ENCODE data around the gene LOXL1. TPM values are rescaled to one million over a fixed set of nuclear protein-coding genes. Genes with fewer than 3 reads are reported as not detected.

LOXL1 gene
- total and polyA plus RNA-seq, 10 of the 15 experiments (the other 5 are each of a cell fraction or from before 2014, with no cell fraction given), result 0.07 to 0.15 TPM; not detected in 8

- TF ChIP-seq POLR2AphosphoS2 (IDR thresholded peaks at IDR 0.05; ENCODE audit: low read depth, low read length) (no peak), ETV6 (conservative IDR thresholded peaks at IDR 0.05 in 1 of 2, IDR thresholded peaks at IDR 0.05 in 1 of 2; ENCODE audit: borderline replicate concordance in 1 of 2, low read depth in 1 of 2) (no peak), RELB (IDR thresholded peaks at IDR 0.05; ENCODE audit: low read depth) (no peak), BCL3 (IDR thresholded peaks at IDR 0.05; ENCODE audit: borderline replicate concordance, insufficient read depth, low read depth, low read length, poor library complexity, severe bottlenecking) (no peak), SUZ12 (IDR thresholded peaks at IDR 0.05; ENCODE audit: unreplicated experiment) (no peak)
These were observed 21.4 kb downstream of the LOXL1 start (continued) for GRCh38 chr15:73947651-73948050.

- RAD21 ChIA-PET (ENCODE audit: unreplicated experiment), result no interaction called here
These were observed 22.1 kb downstream of the LOXL1 start for GRCh38 chr15:73948396-73948795.

More at GRCh38 chr15:73948396-73948795, 22.1 kb downstream of the LOXL1 start:
- SMC1A ChIA-PET (ENCODE audit: uncharacterized antibody, unreplicated experiment), result no interaction called here
- Histone ChIP-seq H3K4me3 (no peak overlapping the region), H3K79me2 (ENCODE audit: control insufficient read depth, insufficient read depth, low read length) (no peaks in the 10 kb centered on the region), H3K9ac (ENCODE audit: control insufficient read depth, insufficient read depth, low read length) (no peak overlapping the region), H3K4me2 (ENCODE audit: control insufficient read depth, insufficient read depth) (no peak overlapping the region), H4K20me1 (ENCODE audit: control insufficient read depth, insufficient read depth) (no peaks in the 10 kb centered on the region), H2AFZ (ENCODE audit: control insufficient read depth, low read depth, low read length) (no peak overlapping the region), H3K4me1 (ENCODE audit: control insufficient read depth, insufficient read depth, low read length) (no peaks in the 10 kb centered on the region), H3K36me3 (ENCODE audit: control insufficient read depth in 2 of 2, insufficient read depth in 2 of 2, low read length in 1 of 2) (no peaks in the 10 kb centered on the region), H3K9me3 (replicated peaks; ENCODE audit: control insufficient read depth, insufficient read depth, low read length) (no peaks in the 10 kb centered on the region), H3K27ac (ENCODE audit: control insufficient read depth, insufficient read depth) (no peak overlapping the region), H3K27me3 (replicated peaks in 1 of 2; ENCODE audit: control insufficient read depth in 2 of 2, insufficient read depth in 2 of 2, low read length in 1 of 2) (peaks cover 0 to 1% of the 10 kb centered on the region in 2 experiments; a peak in 3 of 4 replicates)
- FAIRE-seq (no peak), DNase-seq (ENCODE audit: low read depth, low spot score) (no peak), ATAC-seq (no peak)
- 44% methylated on average over 4 of the region's 4 CpGs for WGBS (ENCODE audit: insufficient coverage, insufficient replicate concordance, low lambda C conversion rate, missing lambda C conversion rate)
- CTCF ChIA-PET, result no interaction called here
- intact Hi-C loops (cut with micrococcal nuclease; ENCODE audit: unreplicated experiment) (no loop called here), in situ Hi-C loops (cut with MboI) (no loop called here)
- POLR2A ChIA-PET, result no interaction called here
- TF ChIP-seq MYC (IDR thresholded peaks at IDR 0.05; ENCODE audit: insufficient read depth, insufficient read length, insufficient replicate concordance, low read length, severe bottlenecking) (no peak), MLLT1 (IDR thresholded peaks at IDR 0.05) (no peak), DPF2 (IDR thresholded peaks at IDR 0.05) (no peak), CBX5 (IDR thresholded peaks at IDR 0.05; ENCODE audit: low read depth) (no peak), SREBF2 (IDR thresholded peaks at IDR 0.05; ENCODE audit: low read length) (no peak), RB1 (IDR thresholded peaks at IDR 0.05; ENCODE audit: borderline replicate concordance) (no peak)
- BruUV-seq (replicated peaks), result no TSS peak
